HCT116 (cell line): ENCODE results near the gene ARHGEF3. TPM values are rescaled to one million over a fixed set of nuclear protein-coding genes. Genes with fewer than 3 reads are reported as not detected.

Experiments used
- ATAC-seq: fragments of 200-7000 bp; cut with Tn5 transposase; 2 replicates; pipeline ENCODE4 v1.9.1; 2020; ENCODE audit warnings: mild to moderate bottlenecking, moderate library complexity
- BruUV-seq: library from RNA; stranded (reverse); fragments of 400-500 nt; replicated peaks from 2 replicates; lab custom pipeline; 2021; lab: Mats Ljungman, UMichigan
- CTCF ChIA-PET: fragments of 300-600 bp; sonication (Branson Sonifier 250); formaldehyde crosslinking; loops from one replicate; lab custom pipeline; 2021; ENCODE audit warnings: antibody characterized with exemption; lab: Charles Lee
- POLR2A ChIA-PET: fragments of 300-600, 350-600 bp; sonication (Branson Sonifier 250); formaldehyde crosslinking; loops from one replicate; lab custom pipeline; 2021; ENCODE audit warnings: antibody characterized with exemption; lab: Charles Lee
- RAD21 ChIA-PET, 2 experiments: fragments of 300-600 bp; sonication (Branson Sonifier 250); formaldehyde crosslinking; loops; one replicate each; lab custom pipeline; 2023; ENCODE audit warnings: low total read pairs in 2 of 2; ENCODE audit not compliant: uncharacterized antibody in 2 of 2, unreplicated experiment in 2 of 2, low non-redundant PET in 1 of 2; lab: Charles Lee
- DNase-seq: peaks from one replicate; pipeline ENCODE4 v3.0.0-alpha.2; 2010; ENCODE audit warnings: low read depth, low spot score
- H2AFZ ChIP-seq: fragments of 200-600 bp; shearing (Covaris generic), sonication (generic); 2 replicates; pipeline ENCODE4 v1.6.1; 2017; ENCODE audit warnings: low read depth, mixed run types, mixed read lengths, antibody characterized with exemption, low read length; ENCODE audit not compliant: poor library complexity, severe bottlenecking
- H3K27ac ChIP-seq: 2 replicates; pipeline ENCODE4 v1.5.1; 2012; ENCODE audit warnings: low read depth, low read length
- H3K27me3 ChIP-seq: fragments of 200-600 bp; sonication (generic); 2 replicates; pipeline ENCODE4 v1.6.1; 2016; ENCODE audit warnings: mixed run types, low read length, mixed read lengths; ENCODE audit not compliant: insufficient read depth
- H3K36me3 ChIP-seq, 2 experiments: fragments of 200-500 bp in 1 of 2; fragments of 200-600 bp in 1 of 2; sonication (Bioruptor generic) in 1 of 2; sonication (generic) in 1 of 2; 2 replicates each; pipeline versions ENCODE4 v1.5.1 to v1.6.1; 2014 to 2016; ENCODE audit warnings: low read length in 2 of 2, inconsistent platforms in 1 of 2, mixed read lengths in 1 of 2, mixed run types in 1 of 2; ENCODE audit not compliant: insufficient read depth in 2 of 2, control insufficient read depth in 1 of 2
- H3K4me1 ChIP-seq, 2 experiments: fragments of 200-600 bp in 1 of 2; sonication (generic) in 1 of 2; 2 replicates each; pipeline versions ENCODE4 v1.5.1 to v1.6.1; 2012 to 2017; ENCODE audit warnings: low read length in 2 of 2, inconsistent platforms in 1 of 2, mild to moderate bottlenecking in 1 of 2, mixed read lengths in 1 of 2, mixed run types in 1 of 2, moderate library complexity in 1 of 2; ENCODE audit not compliant: insufficient read depth in 2 of 2, control insufficient read depth in 1 of 2
- H3K4me2 ChIP-seq: fragments of 200-600 bp; sonication (generic); 2 replicates; pipeline ENCODE4 v1.6.1; 2017; ENCODE audit warnings: mixed run types, low read length, mixed read lengths
- H3K4me3 ChIP-seq, 2 experiments: fragments of 200-600 bp in 1 of 2; sonication (generic) in 1 of 2; replicated peaks in 1 of 2; 2 replicates each; pipeline ENCODE4 v1.5.1; 2011 to 2016; ENCODE audit warnings: low read length in 2 of 2, control low read depth in 1 of 2, low read depth in 1 of 2, mild to moderate bottlenecking in 1 of 2, mixed read lengths in 1 of 2, mixed run types in 1 of 2
- H3K79me2 ChIP-seq: fragments of 200-600 bp; sonication (generic); 2 replicates; pipeline ENCODE4 v1.6.1; 2017; ENCODE audit warnings: mild to moderate bottlenecking, mixed run types, low read length, moderate library complexity, mixed read lengths; ENCODE audit not compliant: insufficient read depth
- H3K9ac ChIP-seq: fragments of 200-600 bp; sonication (generic); 2 replicates; pipeline ENCODE4 v1.6.1; 2016; ENCODE audit warnings: low read length, mixed read lengths
- H3K9me2 ChIP-seq: fragments of 200-600 bp; sonication (generic), shearing (Covaris generic); 2 replicates; pipeline ENCODE4 v1.6.1; 2017; ENCODE audit warnings: mixed run types, mild to moderate bottlenecking, moderate library complexity; ENCODE audit not compliant: insufficient read depth
- H3K9me3 ChIP-seq, 2 experiments: fragments of 200-500 bp in 1 of 2; fragments of 200-600 bp in 1 of 2; sonication (Bioruptor generic) in 1 of 2; sonication (generic) in 1 of 2; 2 replicates each; pipeline ENCODE4 v1.6.1; 2014 to 2017; ENCODE audit warnings: low read length in 2 of 2, mixed read lengths in 2 of 2, inconsistent platforms in 1 of 2, low read depth in 1 of 2, mild to moderate bottlenecking in 1 of 2, mixed run types in 1 of 2, moderate library complexity in 1 of 2; ENCODE audit not compliant: control insufficient read depth in 1 of 2, insufficient read depth in 1 of 2
- H4K20me1 ChIP-seq: fragments of 200-600 bp; sonication (generic), shearing (Covaris generic); 2 replicates; pipeline ENCODE4 v1.6.1; 2017; ENCODE audit warnings: mixed run types, mild to moderate bottlenecking, moderate library complexity; ENCODE audit not compliant: insufficient read depth
- CBX3 ChIP-seq: IDR thresholded peaks from 2 replicates; pipeline ENCODE4 v1.6.1; 2012; ENCODE audit warnings: low read depth
- CEBPB ChIP-seq: IDR thresholded peaks from 2 replicates; pipeline ENCODE4 v1.6.1; 2012; ENCODE audit warnings: low read depth
- ELF1 ChIP-seq: IDR thresholded peaks from 2 replicates; pipeline ENCODE4 v1.6.1; 2012; ENCODE audit warnings: low read depth, borderline replicate concordance
- EZH2phosphoT487 ChIP-seq: fragments of 200-600 bp; IDR thresholded peaks from 2 replicates; pipeline ENCODE4 v1.6.1; 2018; ENCODE audit warnings: antibody characterized with exemption, borderline replicate concordance
- FOSL1 ChIP-seq: IDR thresholded peaks from 2 replicates; pipeline ENCODE4 v1.6.1; 2012; ENCODE audit warnings: low read depth
- POLR2A ChIP-seq: IDR thresholded peaks from 2 replicates; pipeline ENCODE4 v1.7.0; 2011; ENCODE audit warnings: borderline replicate concordance; ENCODE audit not compliant: insufficient read depth, insufficient read length; ENCODE audit errors: extremely low read depth
- POLR2AphosphoS5 ChIP-seq: IDR thresholded peaks from 2 replicates; pipeline ENCODE4 v1.6.1; 2011; ENCODE audit warnings: mild to moderate bottlenecking, low read depth, low read length, moderate library complexity
- RAD21 ChIP-seq: IDR thresholded peaks from 2 replicates; pipeline ENCODE4 v1.6.1; 2012; ENCODE audit warnings: low read depth, mild to moderate bottlenecking
- SIN3A ChIP-seq: IDR thresholded peaks from 2 replicates; pipeline ENCODE4 v1.6.1; 2012; ENCODE audit warnings: low read depth
- SP1 ChIP-seq: IDR thresholded peaks from 2 replicates; pipeline ENCODE4 v1.6.1; 2012; ENCODE audit warnings: low read depth
- YY1 ChIP-seq: IDR thresholded peaks from 2 replicates; pipeline ENCODE4 v1.6.1; 2011; ENCODE audit warnings: low read length, low read depth, moderate library complexity, mild to moderate bottlenecking; ENCODE audit not compliant: insufficient replicate concordance; ENCODE audit errors: extremely low read depth
- ZBTB33 ChIP-seq: IDR thresholded peaks from 2 replicates; pipeline ENCODE4 v1.6.1; 2011; ENCODE audit warnings: mild to moderate bottlenecking, low read length, moderate library complexity; ENCODE audit not compliant: insufficient replicate concordance; ENCODE audit errors: extremely low read depth
- ZFX ChIP-seq: fragments of 450-650 bp; IDR thresholded peaks from 2 replicates; pipeline ENCODE4 v1.6.1; 2017
- ZNF274 ChIP-seq: fragments of 200-500 bp; sonication (Bioruptor generic); IDR thresholded peaks from 2 replicates; pipeline ENCODE4 v1.6.1; 2014; ENCODE audit warnings: mild to moderate bottlenecking, low read depth, low read length, inconsistent platforms
- intact Hi-C: fragments of 100-400 bp; cut with micrococcal nuclease; formaldehyde crosslinking; loops from 2 replicates; pipeline ENCODE4 v1.10.0; 2022
- total RNA-seq: library from RNA; stranded (reverse); gene quantifications from one replicate; pipeline ENCODE4 v1.2.1, GENCODE V29; 2021; ENCODE audit not compliant: unreplicated experiment
- TF ChIP-seq, protein P1 (sequence below), 3 experiments: fragments of 200-600 bp in 1 of 3; sonication (generic) in 1 of 3; IDR thresholded peaks in 2 of 3; conservative IDR thresholded peaks in 1 of 3; 2 replicates each; pipeline ENCODE4 v1.5.1; 2012 to 2017; ENCODE audit warnings: low read depth in 2 of 3, low read length in 2 of 3, antibody characterized with exemption in 1 of 3, borderline replicate concordance in 1 of 3, control low read depth in 1 of 3, mild to moderate bottlenecking in 1 of 3, mixed read lengths in 1 of 3, mixed run types in 1 of 3, moderate library complexity in 1 of 3; ENCODE audit not compliant: insufficient read depth in 1 of 3
- TF ChIP-seq, protein P2 (sequence below): IDR thresholded peaks from 2 replicates; pipeline ENCODE4 v1.6.1; 2012

ARHGEF3 gene
- total RNA-seq, 1 experiment from 2014 or later, result 18.1 TPM

DNA sequence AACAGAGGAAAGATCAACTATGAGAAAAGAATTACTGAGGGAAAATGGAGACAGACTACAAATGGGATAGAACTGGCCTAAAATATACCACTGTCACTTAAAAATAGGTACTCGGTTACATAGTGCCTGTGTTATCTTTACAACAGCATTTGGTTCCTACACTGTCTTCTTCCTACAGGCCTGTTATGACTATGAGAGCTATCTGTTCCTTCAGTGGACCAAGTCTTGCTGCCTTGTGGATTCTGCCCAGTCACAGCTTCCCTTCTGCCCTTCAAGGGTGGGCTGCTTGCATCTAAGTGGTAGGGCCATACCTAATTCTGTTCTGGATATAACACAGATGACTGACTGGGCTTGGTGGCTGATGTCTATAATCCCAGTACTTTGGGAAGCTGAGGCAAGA, 13.8 kb upstream of the ARHGEF3 start:
- ATAC-seq, result no peak
- no peak overlapping the region for H2AFZ ChIP-seq
- no peak overlapping the region for H3K4me2 ChIP-seq
- H3K36me3 ChIP-seq, result no peaks in the 10 kb centered on the region
- RAD21 ChIA-PET, result no interaction called here
- no peaks in the 10 kb centered on the region for H3K79me2 ChIP-seq
- TF ChIP-seq ELF1, result no peak
- TF ChIP-seq SP1, result no peak
- TF ChIP-seq ZNF274, result no peak
- no peak for TF ChIP-seq YY1
- TF ChIP-seq POLR2A, result no peak
- no peak for TF ChIP-seq RAD21
- no peak for TF ChIP-seq FOSL1
- no peak for TF ChIP-seq CEBPB
- intact Hi-C loops, result no loop called here
- H3K9me3 ChIP-seq, result no peaks in the 10 kb centered on the region
- H3K9me2 ChIP-seq, result no peaks in the 10 kb centered on the region
- H3K4me1 ChIP-seq, result peaks cover 27 to 47% of the 10 kb centered on the region in 2 experiments
- POLR2A ChIA-PET, result no interaction called here
- H3K27ac ChIP-seq, result no peak overlapping the region
- no peak overlapping the region for H3K9ac ChIP-seq
- H4K20me1 ChIP-seq, result no peaks in the 10 kb centered on the region
- CTCF ChIA-PET, result interaction anchor here (1.5 kb wide), 1 partner anchor 14 kb away, joined by 6 read pairs; the partner anchor contains the start of gene ARHGEF3
- no peak overlapping the region for H3K4me3 ChIP-seq
- no TSS peak for BruUV-seq
- no peak for DNase-seq
- H3K27me3 ChIP-seq, result no peaks in the 10 kb centered on the region

- BruUV-seq, result no TSS peak
- no peak overlapping the region for H3K4me3 ChIP-seq
- H3K4me1 ChIP-seq, result peaks cover 14 to 29% of the 10 kb centered on the region in 2 experiments
- intact Hi-C loops, result no loop called here
- no peak overlapping the region for H3K9ac ChIP-seq
- H3K9me3 ChIP-seq, result no peaks in the 10 kb centered on the region
- RAD21 ChIA-PET, result no interaction called here
- H3K79me2 ChIP-seq, result no peaks in the 10 kb centered on the region
- CTCF ChIA-PET, result interaction anchor here (1.3 to 1.6 kb wide), 3 partner anchors 9 to 14 kb away, joined by 3 to 9 read pairs (median 5); partner anchors contain the start of gene ARHGEF3
- POLR2A ChIA-PET, result no interaction called here
- no peak overlapping the region for H2AFZ ChIP-seq
- H3K36me3 ChIP-seq, result no peaks in the 10 kb centered on the region
- H3K27ac ChIP-seq, result no peak overlapping the region
- no peak overlapping the region for H3K4me2 ChIP-seq
- no peaks in the 10 kb centered on the region for H3K9me2 ChIP-seq
- ATAC-seq, result no peak
- no peak for DNase-seq
- H3K27me3 ChIP-seq, result no peaks in the 10 kb centered on the region
- H4K20me1 ChIP-seq, result no peaks in the 10 kb centered on the region
- TF ChIP-seq CEBPB, result no peak
- TF ChIP-seq EZH2phosphoT487, result no peak
- no peak for TF ChIP-seq RAD21
- no peak for TF ChIP-seq SP1
- TF ChIP-seq, protein P1, sequence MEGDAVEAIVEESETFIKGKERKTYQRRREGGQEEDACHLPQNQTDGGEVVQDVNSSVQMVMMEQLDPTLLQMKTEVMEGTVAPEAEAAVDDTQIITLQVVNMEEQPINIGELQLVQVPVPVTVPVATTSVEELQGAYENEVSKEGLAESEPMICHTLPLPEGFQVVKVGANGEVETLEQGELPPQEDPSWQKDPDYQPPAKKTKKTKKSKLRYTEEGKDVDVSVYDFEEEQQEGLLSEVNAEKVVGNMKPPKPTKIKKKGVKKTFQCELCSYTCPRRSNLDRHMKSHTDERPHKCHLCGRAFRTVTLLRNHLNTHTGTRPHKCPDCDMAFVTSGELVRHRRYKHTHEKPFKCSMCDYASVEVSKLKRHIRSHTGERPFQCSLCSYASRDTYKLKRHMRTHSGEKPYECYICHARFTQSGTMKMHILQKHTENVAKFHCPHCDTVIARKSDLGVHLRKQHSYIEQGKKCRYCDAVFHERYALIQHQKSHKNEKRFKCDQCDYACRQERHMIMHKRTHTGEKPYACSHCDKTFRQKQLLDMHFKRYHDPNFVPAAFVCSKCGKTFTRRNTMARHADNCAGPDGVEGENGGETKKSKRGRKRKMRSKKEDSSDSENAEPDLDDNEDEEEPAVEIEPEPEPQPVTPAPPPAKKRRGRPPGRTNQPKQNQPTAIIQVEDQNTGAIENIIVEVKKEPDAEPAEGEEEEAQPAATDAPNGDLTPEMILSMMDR (IDR thresholded peaks at IDR 0.05 in 2 of 3, conservative IDR thresholded peaks at IDR 0.05 in 1 of 3; ENCODE audit: borderline replicate concordance in 1 of 3, insufficient read depth in 1 of 3, low read depth in 2 of 3, low read length in 2 of 3), result no peak
- no peak for TF ChIP-seq FOSL1
- no peak for TF ChIP-seq ZFX
- no peak for TF ChIP-seq POLR2AphosphoS5
- TF ChIP-seq SIN3A, result no peak
- no peak for TF ChIP-seq ZNF274
- no peak for TF ChIP-seq CBX3
- TF ChIP-seq, protein P2, sequence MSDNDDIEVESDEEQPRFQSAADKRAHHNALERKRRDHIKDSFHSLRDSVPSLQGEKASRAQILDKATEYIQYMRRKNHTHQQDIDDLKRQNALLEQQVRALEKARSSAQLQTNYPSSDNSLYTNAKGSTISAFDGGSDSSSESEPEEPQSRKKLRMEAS, result no peak
- TF ChIP-seq ELF1, result no peak
- no peak for TF ChIP-seq POLR2A
- TF ChIP-seq ZBTB33, result no peak
Measured at GRCh38 chr3:56813653-56813960, 11.9 kb upstream of the ARHGEF3 start.
